HG03378 (cell line): ENCODE results near the gene S1PR3.

Experiments used
- ATAC-seq: cut with Tn5 transposase; IDR thresholded peaks from one replicate; pipeline ENCODE4 v1.9.1; 2021; ENCODE audit warnings: mild to moderate bottlenecking, moderate library complexity; ENCODE audit not compliant: unreplicated experiment

The S1PR3 gene

DNA sequence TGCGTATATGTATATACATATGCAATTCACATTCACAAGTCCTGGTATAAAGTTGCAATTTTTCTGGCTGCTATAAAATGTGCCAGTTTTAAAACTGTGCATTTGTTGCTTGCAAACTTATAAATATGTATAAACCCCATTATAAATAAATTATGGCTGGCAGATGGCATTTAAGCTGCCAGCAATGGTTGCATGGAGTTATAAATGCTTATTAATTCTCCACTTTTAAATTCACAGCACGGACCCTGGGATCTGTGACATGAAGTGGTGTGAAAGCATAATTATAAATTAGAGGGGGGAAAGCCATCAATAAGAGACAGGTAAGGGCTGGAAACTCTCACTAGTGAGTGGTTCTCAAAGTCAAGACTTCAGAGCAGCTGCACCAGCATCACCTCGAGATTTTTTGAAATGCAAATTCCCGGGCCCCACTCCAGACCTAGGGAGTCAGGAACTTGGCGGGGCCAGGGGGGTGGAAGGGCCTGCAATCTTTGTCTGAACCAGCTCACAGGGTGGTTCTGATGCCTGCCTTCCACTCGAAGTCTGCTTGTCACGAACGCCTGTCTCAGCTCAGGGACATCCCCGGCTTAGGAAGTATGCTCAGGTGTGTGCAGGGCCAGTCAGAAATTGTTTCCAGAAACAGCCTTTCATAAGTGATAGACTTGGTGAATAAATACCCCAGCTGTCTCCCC lies 16.9 kb downstream of the S1PR3 start:
- ATAC-seq, result no peak

GRCh38 chr9:89008744-89009545 lies 17.7 kb downstream of the S1PR3 start:
- ATAC-seq, result no peak

DNA sequence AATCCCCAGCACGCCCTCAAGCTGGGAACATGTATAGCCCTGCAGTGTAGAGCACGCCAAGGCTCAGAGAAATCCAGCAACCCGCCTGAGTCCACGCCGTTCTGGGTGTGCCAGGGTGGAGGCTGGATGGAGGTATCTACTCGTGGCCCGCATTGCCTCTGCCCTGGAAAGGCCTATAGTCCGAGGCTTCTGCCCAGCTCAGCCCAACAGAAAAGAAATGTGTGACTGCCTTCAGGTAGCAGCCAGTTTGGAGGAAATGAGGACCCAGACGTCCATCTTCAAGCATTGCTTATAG lies 18.2 kb downstream of the S1PR3 start:
- no peak for ATAC-seq

DNA sequence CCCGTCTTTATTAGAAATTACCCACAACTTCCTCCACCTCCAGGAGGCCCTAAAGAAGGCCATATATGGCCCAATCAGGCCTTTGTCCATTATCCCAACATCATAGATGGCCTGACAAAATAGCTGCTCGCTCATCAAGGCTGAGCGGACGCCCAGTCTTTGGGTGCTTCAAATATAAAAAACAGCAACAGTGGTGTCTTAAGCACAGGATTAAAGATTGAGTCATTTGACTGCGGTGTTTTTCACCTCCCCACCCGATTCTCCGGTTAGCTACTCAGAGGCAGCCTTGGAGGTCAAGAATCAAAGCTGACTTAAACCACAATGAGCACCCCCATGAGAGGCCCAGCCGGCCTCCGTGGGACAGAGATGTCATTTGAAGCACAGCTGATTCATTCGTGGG lies 18.8 kb downstream of the S1PR3 start:
- no peak for ATAC-seq

- ATAC-seq, result no peak
Measured at GRCh38 chr9:89010526-89011111, 19.4 kb downstream of the S1PR3 start.

DNA sequence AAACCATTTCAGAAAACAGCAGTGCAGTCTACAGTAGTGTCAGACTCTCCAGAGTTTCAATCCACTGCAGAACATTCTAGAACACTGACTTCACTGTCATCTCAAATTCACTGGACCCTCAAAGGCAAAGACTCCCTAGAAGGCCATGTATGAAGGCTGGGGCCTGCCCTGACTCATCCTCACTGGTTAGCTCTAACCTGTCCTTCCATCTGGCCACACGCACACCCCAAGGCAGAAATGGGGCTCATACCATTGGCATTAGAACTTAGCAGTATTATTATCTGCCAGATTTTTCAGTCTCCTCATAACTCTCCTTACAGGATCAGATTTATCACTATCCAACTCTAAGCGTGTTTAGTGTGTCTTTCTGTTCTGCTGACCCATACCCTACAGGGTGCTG lies 20.4 kb downstream of the S1PR3 start:
- no peak for ATAC-seq

DNA sequence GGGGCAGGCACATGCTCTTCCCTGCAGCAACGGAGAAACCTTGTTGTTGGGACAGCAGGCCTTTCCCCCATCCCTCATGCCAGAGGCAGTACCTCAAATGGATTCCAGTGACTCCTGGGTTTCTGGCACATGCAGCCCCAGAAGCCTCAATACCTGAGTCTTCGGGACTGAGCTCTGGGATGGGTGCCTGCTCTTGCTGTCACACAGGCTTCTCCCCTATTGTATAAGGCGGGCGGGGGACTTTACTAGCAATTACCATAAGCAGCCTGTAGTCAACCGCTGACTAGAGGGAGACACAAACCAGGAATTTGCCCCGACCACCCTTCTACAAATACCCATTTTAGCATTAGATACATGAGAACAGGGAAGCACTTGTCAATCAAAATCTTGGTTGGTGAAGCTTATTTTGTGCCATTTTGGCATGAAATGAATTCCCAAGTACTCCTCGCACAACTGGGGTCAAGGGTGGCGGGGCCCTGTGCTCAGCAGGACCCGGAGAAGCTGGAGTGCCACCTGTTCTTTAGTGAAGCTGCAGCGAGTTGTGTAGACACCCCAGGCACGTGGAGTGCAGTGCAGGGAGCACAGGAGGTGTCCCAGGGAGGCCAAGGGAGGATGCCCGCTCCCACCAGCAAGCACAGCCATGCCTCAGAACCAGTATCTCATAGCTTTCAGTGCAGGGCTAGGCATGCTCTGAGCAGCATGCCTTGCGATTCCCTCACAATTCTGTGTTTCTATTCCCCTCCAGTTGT lies 21.2 kb downstream of the S1PR3 start:
- no peak for ATAC-seq

DNA sequence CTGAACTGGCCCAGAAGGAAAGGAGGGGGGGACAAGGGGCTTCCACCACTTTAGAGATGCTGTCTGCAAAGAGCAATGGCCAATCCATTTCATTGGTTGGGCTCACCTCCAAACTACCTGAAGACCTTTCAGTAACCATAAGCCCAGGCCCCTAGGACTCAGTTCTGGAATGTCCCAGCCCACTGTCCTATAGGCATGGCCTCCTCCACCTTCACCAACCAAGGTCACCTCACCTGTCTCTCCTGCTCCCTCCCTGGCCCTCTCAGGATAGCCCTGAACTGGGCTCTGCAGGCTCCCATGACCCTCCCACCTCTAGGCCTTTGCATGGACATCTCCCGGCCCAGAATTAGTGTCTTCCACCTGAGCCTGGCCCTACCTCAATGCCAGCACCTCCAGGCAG lies 22.4 kb downstream of the S1PR3 start:
- no peak for ATAC-seq

DNA sequence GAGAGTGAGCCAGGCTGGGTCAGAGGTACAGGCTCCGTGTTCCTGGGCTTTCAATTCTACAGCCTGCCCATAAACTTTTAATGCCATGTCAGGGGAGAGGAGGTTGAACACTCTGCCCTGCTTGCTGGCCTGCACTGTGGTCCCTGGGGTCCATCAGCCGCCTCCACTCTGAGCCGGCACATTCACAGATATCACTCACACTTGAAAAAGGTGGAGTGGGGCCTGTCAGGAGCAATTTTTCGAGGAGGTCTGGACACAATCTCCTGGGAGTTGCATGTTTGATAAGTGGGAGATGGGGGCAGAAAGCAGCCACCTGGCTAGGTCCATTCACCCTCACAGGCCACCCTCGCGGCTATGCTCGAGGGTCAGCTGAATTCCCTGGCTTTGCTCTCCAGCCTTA lies 22.9 kb downstream of the S1PR3 start:
- no peak for ATAC-seq

- ATAC-seq, result no peak
Measured at GRCh38 chr9:89015336-89015735, 24.1 kb downstream of the S1PR3 start.

DNA sequence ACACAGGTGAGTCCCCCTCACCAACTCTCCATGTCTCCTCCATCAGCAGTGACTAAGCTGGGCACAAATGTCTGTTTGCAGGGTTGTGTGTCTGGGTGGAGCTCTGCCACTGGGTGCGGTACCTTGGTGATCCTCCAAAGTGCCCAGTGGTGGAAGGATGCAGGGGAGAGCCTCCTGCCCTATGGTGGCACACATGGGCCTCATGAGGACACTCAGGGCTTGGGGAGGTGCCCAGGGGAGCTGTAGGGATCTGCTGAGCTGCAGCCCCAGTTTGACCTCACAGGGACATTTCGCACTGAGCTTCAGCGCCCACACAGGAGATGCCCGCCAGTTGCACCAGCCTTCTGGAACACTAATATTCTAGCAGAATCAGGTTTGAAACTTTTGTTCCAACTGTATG lies 29.5 kb downstream of the S1PR3 start:
- no peak for ATAC-seq

- no peak for ATAC-seq
Measured at GRCh38 chr9:89021154-89021803, 30.0 kb downstream of the S1PR3 start.

GRCh38 chr9:89022001-89022759 lies 30.9 kb downstream of the S1PR3 start:
- no peak for ATAC-seq

DNA sequence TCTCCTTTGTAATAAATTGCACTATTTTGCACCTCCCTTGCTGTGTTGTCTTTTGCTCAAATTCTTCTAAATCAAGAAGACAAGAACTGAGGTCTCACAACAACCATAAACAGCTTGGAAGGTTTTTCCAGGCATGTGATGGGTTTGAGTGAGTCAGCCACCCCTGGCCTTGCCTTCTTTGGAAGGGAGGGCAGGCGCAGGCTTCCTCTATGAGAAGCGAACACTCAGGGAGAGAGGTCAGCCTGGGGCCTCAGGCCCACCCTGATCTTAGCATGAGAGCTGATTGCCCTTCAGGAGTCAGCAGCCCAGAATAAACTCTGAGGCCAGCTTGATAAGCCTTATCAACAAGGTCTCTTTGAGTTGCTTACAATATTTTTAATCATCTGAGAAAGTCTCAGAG lies 31.6 kb downstream of the S1PR3 start:
- ATAC-seq, result no peak

DNA sequence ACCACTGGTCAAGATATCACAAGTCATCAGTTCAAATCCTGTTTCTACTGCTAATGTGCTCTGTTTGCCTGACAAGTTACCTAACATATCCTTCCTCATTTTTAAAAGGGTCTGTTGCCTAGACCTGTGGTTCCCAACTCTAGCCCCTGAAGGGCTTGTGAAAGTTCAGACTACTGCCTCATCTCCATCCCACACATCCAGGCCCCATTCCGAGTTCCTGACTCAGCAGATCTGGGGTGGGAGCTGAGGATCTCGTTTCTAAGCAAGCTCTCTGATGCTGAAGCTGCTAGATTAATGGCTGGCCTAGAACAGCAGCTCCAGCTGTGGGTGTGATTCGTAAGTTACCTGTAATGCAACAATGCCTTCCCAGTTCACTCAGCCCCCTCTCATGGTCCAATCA lies 32.5 kb downstream of the S1PR3 start:
- ATAC-seq, result no peak

- no peak for ATAC-seq
Measured at GRCh38 chr9:89024727-89025126, 33.5 kb downstream of the S1PR3 start.

DNA sequence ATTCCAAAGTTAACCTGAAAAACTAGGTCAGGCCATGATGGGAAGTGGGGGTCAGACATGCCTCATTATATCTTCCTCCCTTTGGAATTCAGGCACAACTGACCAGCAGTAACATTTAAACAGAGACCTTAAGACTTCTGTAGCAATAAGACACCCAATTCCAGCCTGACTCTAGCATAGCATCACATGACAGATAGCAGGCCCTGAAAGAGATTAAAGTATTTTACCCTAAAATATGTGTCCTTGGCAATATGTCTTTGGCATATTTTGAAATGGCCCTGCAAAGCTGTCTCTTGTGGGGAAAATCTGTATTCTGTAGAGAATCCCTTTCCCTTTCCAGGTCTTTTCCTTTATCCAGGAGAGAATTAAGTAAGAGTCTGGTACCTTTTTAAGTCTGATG lies 34.3 kb downstream of the S1PR3 start:
- ATAC-seq, result no peak

- no peak for ATAC-seq
Measured at GRCh38 chr9:89026876-89027275, 35.6 kb downstream of the S1PR3 start.

- no peak for ATAC-seq
Measured at GRCh38 chr9:89029788-89030187, 38.5 kb downstream of the S1PR3 start.

- ATAC-seq, result no peak
Measured at GRCh38 chr9:89032173-89032572, 40.9 kb downstream of the S1PR3 start.
